ENCODE data around the gene DNAH11.

DNA sequence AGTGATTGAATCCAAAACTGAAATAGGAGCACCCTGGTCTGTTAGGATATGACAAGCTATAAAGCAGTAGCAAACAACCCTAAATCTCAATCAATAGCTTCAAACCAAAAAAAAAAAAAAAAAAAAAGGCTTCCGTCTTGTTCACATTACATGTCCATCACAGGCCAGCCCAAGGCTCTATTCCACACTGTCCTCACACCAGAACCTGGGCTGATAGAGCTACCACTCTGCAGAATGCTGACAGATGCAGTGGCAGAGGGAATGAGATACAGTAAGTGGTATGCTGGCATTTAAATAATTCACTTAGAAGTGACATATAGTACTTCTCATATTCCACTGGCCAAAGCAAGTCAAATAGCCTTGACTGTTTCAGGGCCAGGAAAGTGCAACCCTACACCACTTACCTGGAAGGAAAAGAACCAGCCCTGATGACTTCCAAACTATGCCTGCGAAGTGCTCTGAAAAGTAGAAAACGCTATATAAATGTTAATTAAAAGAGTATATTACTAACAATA lies 397.1 kb downstream of the DNAH11 start:
- TF ChIP-seq POLR2AphosphoS5 (IDR thresholded peaks at IDR 0.05) (no peak), POLR2A (IDR thresholded peaks at IDR 0.05) (no peak), EP300 (IDR thresholded peaks at IDR 0.05) (no peak)
- TF ChIP-seq, protein P1, sequence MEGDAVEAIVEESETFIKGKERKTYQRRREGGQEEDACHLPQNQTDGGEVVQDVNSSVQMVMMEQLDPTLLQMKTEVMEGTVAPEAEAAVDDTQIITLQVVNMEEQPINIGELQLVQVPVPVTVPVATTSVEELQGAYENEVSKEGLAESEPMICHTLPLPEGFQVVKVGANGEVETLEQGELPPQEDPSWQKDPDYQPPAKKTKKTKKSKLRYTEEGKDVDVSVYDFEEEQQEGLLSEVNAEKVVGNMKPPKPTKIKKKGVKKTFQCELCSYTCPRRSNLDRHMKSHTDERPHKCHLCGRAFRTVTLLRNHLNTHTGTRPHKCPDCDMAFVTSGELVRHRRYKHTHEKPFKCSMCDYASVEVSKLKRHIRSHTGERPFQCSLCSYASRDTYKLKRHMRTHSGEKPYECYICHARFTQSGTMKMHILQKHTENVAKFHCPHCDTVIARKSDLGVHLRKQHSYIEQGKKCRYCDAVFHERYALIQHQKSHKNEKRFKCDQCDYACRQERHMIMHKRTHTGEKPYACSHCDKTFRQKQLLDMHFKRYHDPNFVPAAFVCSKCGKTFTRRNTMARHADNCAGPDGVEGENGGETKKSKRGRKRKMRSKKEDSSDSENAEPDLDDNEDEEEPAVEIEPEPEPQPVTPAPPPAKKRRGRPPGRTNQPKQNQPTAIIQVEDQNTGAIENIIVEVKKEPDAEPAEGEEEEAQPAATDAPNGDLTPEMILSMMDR (IDR thresholded peaks at IDR 0.05) = no peak

Data from upper lobe of left lung (tissue), 4 donors.